Measurements from ENCODE around the gene FASN.

Gene FASN

DNA sequence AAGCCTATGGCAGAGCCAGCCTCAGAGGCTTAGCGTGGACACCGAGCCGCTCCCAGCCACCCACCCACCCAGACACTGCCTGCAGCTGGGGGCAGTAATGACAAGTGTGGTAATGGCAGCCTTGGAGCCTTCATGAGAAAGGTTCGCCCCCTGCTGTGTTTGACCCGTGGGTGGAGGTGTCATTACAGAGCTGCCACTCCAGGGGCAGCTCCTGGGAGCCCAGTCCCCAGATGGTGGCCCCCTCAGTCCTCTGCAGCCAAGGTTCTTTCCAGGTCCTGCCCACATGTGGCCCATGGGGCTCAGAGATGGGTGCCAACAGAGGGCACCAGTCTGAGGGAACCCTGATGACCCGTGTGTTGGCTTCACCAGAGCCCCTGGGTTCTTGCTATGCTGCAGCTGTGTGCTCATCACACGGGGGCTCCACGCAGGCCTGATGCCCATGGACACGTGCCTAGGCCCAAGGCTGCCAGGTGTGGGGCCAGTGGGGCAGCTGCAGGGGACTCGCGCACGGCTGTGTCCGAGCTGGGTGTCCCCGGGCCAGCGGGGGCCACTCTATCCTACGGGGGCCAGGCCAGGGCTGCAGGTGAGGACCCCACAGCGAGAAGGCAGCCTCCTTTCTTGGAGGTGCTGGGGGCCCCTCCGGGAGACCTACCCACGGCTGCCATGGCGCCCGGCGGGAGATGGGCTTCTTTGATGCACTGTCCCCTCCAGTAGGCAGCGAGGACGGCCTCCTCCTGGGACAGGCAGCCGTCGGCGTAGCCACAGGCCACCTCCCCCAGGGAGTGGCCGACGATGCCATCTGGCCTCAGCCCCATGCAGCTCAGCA is 8.1 kb downstream of the FASN start:
- DNase-seq (ENCODE audit: low read depth in 2 of 2, low spot score in 1 of 2), result no peak

DNA sequence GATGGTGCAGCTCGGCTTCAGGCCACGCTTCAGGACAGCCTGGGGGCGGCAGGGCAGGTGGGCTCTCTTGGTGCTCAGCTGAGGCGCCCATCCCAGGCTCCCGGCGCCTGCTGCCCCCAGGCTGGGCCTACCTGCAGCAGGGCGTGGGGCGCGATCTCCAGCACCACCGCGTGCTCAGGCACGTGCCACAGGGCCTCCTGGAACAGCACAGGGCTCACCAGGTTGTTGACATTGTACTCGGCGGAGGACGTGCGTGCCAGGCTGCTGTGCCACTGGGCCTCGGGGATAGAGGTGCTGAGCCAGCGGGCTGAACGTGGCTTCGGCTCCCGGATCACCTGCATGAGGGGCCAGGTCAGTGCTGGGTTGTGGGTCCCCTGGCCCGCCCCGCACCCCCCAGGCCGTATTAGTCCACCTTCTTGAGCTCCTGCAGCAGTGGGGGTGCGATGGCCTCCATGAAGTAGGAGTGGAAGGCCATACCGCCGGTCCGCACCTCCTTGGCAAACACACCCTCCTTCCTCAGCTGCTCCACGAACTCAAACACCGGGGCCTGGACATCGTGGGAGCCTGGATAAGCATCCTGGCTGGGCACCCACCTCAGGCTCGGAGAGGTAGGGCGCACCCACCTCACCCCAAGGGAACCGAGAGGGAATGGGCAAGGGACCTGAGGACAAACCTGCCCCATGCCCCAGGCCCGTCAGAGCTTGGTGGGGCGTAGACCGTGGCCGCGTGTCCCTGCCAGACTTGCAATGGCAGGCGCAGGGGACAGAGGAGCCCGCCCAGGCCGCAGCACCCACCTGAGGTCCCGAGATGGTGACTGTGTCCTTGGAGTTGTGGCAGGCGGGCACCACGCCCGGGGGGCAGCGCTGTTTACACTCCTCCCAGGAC is 9.0 kb downstream of the FASN start:
- DNase-seq (ENCODE audit: low read depth in 2 of 2, low spot score in 1 of 2), result no peak

DNA sequence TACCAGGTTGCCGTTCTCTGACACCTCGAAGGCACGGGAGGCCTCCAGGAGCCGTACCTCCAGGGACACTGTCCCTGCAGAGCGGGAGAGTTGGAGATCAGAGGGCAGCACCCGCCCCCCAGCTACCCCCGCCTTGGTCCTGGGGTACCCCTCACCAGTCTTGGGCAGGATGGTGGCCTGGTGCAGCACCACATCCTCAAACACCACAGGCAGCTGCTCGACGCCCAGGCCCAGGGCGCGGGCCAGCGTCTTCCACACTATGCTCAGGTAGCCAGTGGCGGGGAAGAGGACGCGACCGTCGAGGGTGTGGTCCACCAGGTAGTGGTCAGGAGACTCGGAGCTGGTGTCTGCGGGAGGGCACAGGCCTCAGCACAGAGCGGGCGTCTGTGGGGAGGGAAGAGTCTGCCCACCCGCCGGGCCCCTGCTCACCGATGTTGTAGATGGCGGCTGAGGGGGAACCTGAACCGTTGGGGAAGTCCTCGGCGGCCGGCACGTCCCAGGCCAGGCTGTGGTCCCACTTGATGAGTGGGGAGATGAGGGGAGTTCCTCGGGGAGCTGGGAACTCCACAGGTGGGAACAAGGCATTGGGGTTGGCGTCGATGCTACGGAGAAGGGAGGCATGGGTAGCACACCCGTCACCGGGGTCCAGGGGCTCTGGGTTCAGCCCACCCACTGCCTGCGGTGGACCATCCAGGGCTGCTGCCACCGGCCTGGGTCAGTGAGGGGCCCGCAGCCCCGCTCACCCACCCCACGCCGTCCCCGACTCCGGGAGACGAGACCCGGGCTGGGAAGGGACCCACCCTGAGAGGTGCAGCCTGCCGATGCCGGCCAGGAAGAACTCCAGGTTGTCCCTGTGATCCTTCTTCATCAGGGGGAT is 9.8 kb downstream of the FASN start:
- no peak for DNase-seq (ENCODE audit: low read depth in 2 of 2, low spot score in 1 of 2)

DNA sequence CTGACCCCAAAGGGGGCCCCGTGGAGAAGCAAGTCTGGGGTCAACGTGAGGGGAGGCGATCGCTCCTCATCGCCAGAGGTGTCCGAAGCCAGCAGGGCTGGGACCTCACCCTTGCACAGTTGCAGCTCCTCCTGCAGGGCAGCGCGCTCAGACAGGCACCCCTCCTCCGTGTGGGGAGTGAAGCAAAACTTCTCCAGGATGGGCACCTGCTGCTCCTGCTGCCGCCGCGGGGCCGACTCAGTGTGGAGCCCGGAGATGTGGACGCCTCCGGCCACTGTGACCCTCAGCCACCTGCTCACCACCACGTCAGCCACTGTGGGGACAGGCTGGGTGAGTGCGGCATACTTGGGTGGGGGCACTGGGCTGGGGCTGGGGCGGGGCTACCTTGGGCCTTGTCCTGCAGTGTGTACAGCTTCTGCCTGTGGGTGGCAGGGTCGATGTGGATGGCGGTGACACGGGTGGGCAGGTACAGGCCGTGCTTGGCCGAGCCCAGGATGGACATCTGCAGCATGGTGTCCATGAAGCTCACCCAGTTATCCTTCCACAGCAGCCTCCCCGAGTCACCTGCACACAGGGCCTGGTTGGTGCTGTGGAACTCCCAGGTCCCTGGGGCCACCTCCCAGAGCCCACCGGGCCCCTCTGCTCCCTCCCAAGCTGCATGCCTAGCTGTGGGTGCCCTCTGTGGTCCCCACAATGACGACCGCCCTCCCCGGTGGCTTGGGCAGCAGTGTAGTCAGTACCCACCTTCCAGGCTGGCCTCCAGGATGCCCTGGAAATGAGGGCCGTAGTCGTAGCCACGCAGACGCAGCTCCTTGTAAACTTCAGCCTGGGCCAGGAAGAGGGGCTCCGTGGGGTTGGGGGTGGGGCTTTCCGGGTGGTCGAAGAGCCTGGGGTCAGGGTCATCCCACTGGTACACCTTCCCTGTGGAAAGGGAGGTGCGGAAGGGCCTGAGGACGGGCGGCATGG is 10.8 kb downstream of the FASN start:
- DNase-seq (ENCODE audit: low read depth in 2 of 2, low spot score in 1 of 2), result no peak

DNA sequence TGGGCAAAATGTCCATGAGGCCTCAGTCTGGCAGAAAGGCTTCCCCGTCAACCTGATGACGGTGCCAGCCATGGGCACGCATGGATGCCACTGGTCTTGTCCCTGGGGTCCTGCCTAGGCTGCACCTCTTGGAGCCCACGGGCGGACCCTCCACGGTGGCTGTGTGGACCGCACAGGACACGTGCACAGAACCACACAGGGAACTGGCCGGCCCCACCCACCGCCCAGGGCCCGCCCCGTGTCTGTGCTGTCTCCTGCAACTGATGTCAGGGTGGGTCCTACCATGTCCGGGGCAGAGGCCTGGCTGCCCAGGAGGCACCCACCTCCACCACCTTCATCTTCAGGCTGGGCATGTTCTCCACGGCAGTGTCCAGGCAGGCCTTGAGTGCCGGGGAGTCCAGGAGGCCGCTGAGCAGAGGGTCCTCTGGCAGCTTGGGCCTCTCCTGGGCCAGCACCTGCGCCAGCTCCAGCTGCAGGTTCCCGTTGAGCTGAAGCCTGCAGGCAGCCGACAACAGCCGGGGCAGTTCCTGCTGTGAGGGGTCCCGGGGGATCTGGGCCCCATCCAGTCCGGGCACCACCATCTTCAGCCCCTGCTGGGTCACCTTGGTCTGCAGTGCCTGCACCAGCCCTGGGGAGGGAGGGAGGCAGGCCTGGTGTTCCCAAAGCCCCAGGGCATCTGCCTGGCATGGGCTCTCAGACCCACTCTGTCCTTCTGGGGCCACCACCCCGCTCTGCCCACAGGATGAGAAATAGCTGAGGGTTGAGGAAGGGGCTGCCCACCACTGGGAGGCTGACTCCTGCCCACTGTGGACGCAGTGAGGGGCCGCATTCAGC is 11.9 kb downstream of the FASN start:
- no peak for DNase-seq (ENCODE audit: low read depth in 2 of 2, low spot score in 1 of 2)

DNA sequence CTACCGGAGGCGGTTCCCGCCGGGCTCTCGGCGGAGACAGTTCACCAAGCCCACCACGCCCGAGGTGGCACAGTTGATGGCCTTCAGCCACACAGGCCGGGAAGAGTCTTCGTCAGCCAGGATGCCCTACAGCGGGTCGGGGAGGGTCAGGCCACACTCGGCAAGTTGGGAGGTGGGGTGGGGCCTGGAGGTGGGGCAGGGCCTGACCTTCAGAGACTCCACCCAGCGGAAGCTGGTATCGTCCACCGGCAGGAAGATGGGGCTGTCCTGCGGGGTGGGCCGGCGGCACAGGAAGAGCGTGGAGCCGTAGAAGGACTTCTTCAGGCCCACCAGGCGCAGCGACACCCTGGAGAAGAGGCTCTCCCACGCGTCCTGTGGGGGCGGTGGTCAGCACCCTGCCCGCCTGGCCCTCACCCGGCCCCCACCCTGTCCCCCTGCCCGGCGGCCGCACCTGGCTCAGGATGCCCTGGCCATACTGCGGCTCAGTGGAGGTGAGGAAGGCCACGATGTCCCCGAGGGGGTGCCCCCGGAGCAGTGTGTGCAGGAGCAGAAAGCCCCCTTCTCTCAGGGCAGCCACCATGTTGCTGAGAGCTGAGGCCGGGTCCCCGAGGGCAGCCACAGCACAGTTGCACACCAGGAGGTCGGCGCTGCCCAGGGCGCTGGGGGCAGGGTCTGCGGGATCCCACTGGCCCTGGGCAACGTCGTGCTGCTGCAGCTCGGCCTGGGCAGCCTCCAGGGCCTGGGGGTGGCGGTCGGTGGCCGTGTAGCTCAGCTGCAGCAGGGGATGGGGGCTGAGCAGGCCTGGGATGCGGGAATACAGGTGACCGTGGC is 12.8 kb downstream of the FASN start:
- no peak for DNase-seq (ENCODE audit: low read depth in 2 of 2, low spot score in 1 of 2)

DNA sequence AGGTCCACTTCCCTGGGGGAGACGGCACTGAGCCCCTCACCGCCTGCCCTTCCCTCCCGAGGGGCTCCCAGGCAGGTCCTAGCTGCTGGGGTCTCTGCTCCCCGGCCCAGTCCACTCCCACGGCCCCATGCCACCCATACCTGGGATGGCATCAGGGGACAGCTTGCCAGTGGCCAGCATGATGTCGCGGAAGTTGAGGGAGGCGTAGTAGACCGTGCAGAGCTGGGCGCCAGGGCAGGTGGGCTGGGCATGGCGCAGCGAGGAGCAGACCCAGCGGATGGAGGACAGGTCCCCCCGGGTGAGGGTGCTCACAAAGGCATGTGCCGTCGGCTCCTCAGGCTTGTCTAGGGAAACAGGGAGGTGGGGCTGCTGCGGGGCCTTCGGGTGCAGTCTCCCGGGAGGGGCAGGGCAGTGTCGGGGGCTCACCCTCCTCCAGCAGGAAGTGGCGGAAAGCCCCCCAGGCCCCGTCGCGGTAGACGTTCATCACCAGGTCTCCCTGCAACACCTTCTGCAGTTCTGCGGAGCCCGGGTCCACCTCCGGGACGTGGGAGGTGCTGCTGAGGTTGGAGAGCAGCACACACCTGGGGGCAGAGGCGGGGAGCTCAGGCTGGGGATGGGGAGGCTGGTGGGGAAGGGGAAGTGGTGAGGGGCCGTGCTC is 13.5 kb downstream of the FASN start:
- DNase-seq (ENCODE audit: low read depth in 2 of 2, low spot score in 1 of 2), result no peak

DNA sequence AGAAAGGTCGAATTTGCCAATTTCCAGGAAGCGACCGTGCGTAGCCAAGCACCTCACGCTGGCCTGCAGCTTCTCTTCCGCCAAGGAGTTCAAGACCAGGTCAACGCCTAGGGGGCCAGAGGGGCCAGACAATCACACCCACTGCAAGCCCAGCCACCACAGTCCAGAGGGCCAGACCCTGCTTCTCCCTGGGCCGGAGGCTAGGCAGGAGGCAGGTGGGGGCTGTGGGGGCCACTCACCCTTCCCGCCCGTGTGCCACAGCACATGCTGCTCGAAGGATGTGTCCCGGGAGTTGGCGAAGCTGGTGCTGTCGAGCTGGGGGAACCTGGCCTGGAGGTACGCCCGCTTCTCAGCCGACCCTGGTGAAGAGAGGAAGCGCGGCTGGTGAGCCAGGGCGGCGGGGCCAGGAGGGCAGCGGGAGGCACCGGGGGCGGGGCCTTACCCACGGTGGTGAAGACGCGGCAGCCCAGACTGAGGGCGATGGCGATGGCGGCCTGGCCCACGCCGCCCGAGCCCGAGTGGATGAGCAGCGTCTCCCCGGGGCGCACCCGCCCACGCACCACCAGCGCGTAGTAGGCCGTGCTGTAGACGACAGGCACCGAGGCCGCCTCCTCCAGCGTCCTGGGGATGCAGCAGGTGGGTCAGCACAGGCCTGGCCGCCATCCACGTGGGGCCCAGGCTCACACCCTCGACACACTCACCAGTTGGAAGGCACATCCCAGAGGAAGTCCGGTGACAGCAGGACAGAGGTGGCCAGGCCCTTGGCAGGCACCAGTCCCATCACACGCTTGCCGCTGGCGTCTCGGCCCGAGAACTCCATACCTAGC is 14.3 kb downstream of the FASN start:
- DNase-seq (ENCODE audit: low read depth in 2 of 2, low spot score in 1 of 2), result no peak

DNA sequence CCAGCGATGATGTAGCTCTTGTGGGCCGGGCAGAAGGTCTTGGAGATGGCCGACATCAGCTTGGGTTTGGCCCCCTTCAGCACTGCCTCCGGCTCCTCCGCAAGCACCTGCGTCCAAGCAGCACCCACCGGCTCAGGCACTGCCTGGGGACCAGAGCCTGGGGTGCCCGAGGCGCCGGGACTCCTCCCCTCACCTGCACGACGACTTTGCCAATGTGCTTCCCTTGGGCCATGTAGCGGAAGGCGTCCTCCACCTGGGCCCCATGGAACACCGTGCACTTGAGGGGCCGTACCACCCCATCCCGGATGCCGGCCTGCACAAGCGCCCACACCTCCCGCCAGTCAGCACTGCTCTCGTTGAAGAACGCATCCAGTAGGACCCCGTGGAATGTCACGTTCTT is 15.0 kb downstream of the FASN start:
- no peak for DNase-seq (ENCODE audit: low read depth in 2 of 2, low spot score in 1 of 2)

DNA sequence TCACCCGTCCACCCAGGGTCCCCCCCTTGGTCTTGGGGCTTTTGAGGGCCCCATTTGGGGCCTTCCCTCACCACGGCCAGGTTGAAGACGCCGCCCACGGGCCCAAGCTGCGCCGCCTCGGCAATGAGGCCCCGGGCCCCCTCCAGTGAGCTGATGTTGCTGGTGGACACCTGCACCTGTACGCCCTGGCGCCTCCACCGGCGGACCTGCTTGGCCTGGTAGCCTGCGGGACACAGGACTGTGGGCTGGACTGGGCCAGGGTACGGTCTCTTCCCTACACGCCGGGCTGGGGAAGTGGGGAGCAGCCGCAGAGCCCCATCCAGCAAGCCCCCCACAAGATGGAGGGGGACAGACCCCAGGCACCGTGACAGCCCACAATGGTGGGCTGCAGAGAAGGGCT is 15.6 kb downstream of the FASN start:
- no peak for DNase-seq (ENCODE audit: low read depth in 2 of 2, low spot score in 1 of 2)

DNA sequence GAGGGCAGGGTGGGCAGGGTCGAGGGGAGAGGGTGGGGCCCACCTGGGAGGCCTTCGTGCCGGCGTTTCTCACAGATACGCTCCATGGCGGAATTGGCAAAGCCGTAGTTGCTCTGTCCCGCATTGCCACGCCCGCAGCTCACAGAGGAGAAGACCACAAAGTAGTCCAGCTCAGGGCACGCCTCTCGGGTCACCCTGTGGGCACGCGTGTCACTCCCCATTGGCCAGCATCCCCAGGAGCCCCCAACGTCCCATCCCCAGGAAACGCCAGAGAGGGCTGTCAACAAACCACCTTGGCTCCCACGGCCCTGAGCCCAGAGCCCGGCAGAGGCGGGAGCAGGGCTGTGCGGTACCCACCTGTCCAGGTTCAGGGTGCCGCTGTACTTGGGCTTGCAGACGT is 16.1 kb downstream of the FASN start:
- DNase-seq (ENCODE audit: low read depth in 2 of 2, low spot score in 1 of 2), result no peak

DNA sequence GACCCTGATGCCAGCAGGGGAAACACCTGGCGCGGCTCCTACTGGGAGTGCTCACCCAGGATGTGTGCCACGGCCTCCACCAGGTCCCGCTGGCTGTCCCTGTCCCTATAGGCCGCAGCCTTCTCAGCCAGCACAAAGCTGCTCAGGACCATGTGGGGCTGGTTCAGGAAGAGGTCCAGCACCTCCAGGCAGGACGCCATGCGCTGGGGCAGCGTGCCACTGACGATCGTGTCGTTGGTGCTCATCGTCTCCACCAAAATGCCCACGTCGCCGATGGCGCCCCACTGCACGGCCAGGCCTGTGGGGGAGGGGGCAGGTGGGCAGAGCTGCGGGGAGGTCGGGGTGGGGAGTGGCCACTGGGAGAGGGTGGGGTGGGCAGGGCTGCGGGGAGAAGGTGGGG is 16.5 kb downstream of the FASN start:
- DNase-seq (ENCODE audit: low read depth in 2 of 2, low spot score in 1 of 2), result no peak

DNA sequence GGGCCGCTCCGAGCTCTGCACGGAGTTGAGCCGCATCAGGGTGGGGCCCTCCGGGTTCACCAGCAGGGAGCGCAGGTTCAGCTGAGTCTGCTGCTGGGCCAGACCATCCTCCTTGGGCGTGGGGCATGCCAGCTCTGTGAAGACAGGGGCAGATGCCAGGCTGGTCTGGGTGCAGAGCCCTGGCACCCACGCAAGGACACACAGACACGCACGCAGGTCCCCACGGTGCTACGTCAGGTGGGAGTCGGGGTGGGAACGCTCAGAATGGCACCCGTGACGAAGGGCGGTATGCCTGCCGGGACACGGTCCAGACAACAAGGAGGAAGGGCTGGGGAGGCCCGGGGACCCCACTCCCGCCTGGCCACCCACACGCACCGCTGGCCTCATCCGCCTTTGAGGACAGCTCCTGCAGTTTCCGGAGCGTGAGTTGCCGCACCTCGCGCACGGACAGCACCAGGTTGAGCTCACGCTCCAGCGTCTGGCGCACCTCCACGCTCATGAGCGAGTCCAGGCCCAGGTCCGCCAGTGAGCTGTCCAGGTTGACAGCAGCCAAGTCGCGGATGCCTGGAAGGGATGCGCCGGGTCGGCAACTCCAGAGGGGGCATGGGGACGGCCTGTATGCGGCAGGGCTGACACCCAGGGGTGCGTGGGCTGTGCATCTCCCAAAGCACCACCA is 17.1 kb downstream of the FASN start:
- no peak for DNase-seq (ENCODE audit: low read depth in 2 of 2, low spot score in 1 of 2)

DNA sequence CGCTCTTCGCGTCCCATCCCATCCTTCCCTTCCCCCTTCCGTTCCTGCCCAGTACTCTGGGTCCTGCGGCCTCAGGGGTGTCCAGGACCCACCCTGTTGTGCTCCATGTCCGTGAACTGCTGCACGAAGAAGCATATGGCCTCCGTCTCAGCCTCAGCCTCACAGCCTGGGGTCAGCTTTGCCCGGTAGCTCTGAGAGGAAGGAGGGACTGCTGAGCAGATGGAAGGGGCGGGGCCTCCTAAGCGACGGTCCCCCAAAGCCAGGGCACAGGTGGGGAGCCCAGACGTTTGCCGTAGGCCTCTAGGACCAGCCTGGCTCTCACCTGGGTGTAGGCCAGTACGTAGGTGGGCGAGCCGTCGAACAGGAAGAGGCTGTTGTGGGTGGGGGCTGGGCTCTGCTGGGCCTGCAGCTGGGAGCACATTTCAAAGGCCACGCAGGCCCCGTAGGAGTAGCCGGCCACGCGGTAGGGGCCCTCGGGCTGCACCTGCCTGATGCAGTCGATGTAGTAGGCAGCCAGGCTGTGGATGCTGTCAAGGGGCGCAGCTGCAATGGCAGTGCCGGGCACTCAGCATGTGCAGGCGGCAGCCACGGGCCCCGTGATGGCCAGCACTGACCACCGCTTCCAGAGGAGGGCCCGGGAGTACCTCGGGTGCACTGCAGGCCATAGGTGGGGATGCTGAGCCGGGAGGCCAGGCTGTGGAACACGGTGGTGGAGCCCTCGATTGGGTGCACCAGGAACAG is 17.8 kb downstream of the FASN start:
- no peak for DNase-seq (ENCODE audit: low read depth in 2 of 2, low spot score in 1 of 2)

DNA sequence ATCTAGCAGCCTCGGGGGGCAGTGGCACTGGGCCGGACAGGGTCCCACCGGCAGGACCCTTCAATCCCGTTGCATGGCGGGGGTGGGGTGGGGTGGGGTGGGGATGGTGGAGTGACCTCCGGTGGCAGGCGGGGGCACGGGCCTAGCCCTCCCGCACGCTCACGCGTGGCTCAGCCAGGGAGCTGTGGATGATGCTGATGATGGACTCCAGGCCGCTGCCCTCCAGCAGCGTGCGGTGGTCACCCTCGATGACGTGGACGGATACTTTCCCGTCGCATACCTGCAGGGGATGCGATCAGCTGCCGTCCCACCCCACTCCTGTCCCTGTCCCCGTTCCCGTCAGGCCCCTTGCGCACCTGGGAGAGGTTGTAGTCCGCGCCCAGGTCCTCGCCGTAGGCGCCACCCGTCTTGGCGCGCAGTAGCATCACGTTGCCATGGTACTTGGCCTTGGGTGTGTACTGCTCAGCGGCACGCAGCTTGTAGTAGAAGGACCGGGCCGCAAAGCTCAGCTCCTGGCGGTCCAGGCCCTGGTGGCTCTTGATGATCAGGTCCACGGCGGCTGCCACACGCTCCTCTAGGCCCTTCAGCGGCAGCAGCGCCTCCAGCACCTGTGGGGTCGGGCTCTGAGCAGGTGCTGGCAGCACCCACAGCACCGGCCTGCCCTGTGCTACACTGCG is 18.9 kb downstream of the FASN start:
- no peak for DNase-seq (ENCODE audit: low read depth in 2 of 2, low spot score in 1 of 2)

Data from stimulated activated CD8-positive, alpha-beta memory T cell treated with anti-CD3 and anti-CD28 coated beads, Interleukin-4, amount 100 ng/mL, for 4 hours (primary cell).